NCI-H1436 treated with DMSO at 0.1 percent for 48 hours (cell line): ENCODE results near the gene DDB1.

Source experiments
- DNase-seq: peaks from one replicate; lab custom pipeline; 2025; lab: John Stamatoyannopoulos, UW

DDB1 gene

GRCh38 chr11:61356706-61357105, 23.8 kb upstream of the DDB1 start:
- DNase-seq, result no peak

- no peak for DNase-seq
These were observed 21.3 kb upstream of the DDB1 start for GRCh38 chr11:61354208-61354607.

GRCh38 chr11:61353131-61354067, 20.5 kb upstream of the DDB1 start:
- DNase-seq, result no peak

- no peak for DNase-seq
These were observed 19.1 kb upstream of the DDB1 start for GRCh38 chr11:61352038-61352437.

- DNase-seq, result no peak
These were observed 17.9 kb upstream of the DDB1 start for GRCh38 chr11:61350803-61351202.

- no peak for DNase-seq
These were observed 17.4 kb upstream of the DDB1 start for GRCh38 chr11:61350336-61350735.

GRCh38 chr11:61349916-61350315, 17.0 kb upstream of the DDB1 start:
- DNase-seq, result no peak

- DNase-seq, result no peak
These were observed 16.4 kb upstream of the DDB1 start for GRCh38 chr11:61349189-61349751.

GRCh38 chr11:61347916-61348461, 15.1 kb upstream of the DDB1 start:
- DNase-seq, result no peak

GRCh38 chr11:61345954-61346843, 13.3 kb upstream of the DDB1 start:
- DNase-seq, result no peak

- no peak for DNase-seq
These were observed 12.3 kb upstream of the DDB1 start for GRCh38 chr11:61345170-61345610.

- DNase-seq, result no peak
These were observed 11.2 kb upstream of the DDB1 start for GRCh38 chr11:61343792-61344745.

GRCh38 chr11:61342207-61342803, 9.4 kb upstream of the DDB1 start:
- no peak for DNase-seq

- DNase-seq, result no peak
These were observed 8.8 kb upstream of the DDB1 start for GRCh38 chr11:61341706-61342105.

GRCh38 chr11:61340979-61341378, 8.1 kb upstream of the DDB1 start:
- DNase-seq, result no peak

GRCh38 chr11:61339490-61339878, 6.6 kb upstream of the DDB1 start:
- no peak for DNase-seq

- no peak for DNase-seq
These were observed 6.0 kb upstream of the DDB1 start for GRCh38 chr11:61338783-61339489.

GRCh38 chr11:61337706-61338470, 5.0 kb upstream of the DDB1 start:
- no peak for DNase-seq
